Glutamatergic neuron (in vitro differentiated cells): Measurements from ENCODE around the gene SLC10A7. TPM values are rescaled to one million over a fixed set of nuclear protein-coding genes. Genes with fewer than 3 reads are reported as not detected.
A peak's percentile ranks its signal among the peaks of the same experiment; 100 is the strongest.

Source experiments
- DNase-seq: peaks from one replicate; pipeline ENCODE4 v3.0.0; 2022
- H3K27ac Mint-ChIP-seq: one replicate; pipeline ENCODE4 v1.8.0; 2020; ENCODE audit warnings: mild to moderate bottlenecking, mixed read lengths, inconsistent platforms; ENCODE audit not compliant: unreplicated experiment
- H3K27me3 Mint-ChIP-seq: one replicate; pipeline ENCODE4 v1.8.0; 2020; ENCODE audit warnings: mild to moderate bottlenecking, moderate library complexity, mixed read lengths, inconsistent platforms; ENCODE audit not compliant: unreplicated experiment
- H3K36me3 Mint-ChIP-seq: one replicate; pipeline ENCODE4 v1.8.0; 2020; ENCODE audit warnings: mild to moderate bottlenecking, mixed read lengths, inconsistent platforms; ENCODE audit not compliant: unreplicated experiment
- H3K4me1 Mint-ChIP-seq: one replicate; pipeline ENCODE4 v1.8.0; 2020; ENCODE audit warnings: mild to moderate bottlenecking, low read depth, mixed read lengths, inconsistent platforms; ENCODE audit not compliant: unreplicated experiment
- H3K4me3 Mint-ChIP-seq: one replicate; pipeline ENCODE4 v1.8.0; 2020; ENCODE audit warnings: mild to moderate bottlenecking, mixed read lengths, inconsistent platforms; ENCODE audit not compliant: unreplicated experiment
- H3K9me3 Mint-ChIP-seq: one replicate; pipeline ENCODE4 v1.8.0; 2020; ENCODE audit warnings: mild to moderate bottlenecking, moderate library complexity, mixed read lengths, inconsistent platforms; ENCODE audit not compliant: unreplicated experiment
- total RNA-seq: library from RNA; stranded (reverse); fragmentation: NEBNext Ultra II Directional; extraction: Animal tissue kit (Norgen Biotek cat#: 25700); gene quantifications from one replicate; pipeline ENCODE4 v1.2.1, GENCODE V29; 2021; ENCODE audit not compliant: unreplicated experiment
- TF ChIP-seq, protein P1 (sequence below): fragments of 200-600 bp; sonication (generic); IDR thresholded peaks from one replicate; pipeline ENCODE4 v1.5.0; 2021; ENCODE audit not compliant: partially characterized antibody, unreplicated experiment

Gene SLC10A7
- total RNA-seq, 1 donor from 2014 or later, result 13.5 TPM

DNA sequence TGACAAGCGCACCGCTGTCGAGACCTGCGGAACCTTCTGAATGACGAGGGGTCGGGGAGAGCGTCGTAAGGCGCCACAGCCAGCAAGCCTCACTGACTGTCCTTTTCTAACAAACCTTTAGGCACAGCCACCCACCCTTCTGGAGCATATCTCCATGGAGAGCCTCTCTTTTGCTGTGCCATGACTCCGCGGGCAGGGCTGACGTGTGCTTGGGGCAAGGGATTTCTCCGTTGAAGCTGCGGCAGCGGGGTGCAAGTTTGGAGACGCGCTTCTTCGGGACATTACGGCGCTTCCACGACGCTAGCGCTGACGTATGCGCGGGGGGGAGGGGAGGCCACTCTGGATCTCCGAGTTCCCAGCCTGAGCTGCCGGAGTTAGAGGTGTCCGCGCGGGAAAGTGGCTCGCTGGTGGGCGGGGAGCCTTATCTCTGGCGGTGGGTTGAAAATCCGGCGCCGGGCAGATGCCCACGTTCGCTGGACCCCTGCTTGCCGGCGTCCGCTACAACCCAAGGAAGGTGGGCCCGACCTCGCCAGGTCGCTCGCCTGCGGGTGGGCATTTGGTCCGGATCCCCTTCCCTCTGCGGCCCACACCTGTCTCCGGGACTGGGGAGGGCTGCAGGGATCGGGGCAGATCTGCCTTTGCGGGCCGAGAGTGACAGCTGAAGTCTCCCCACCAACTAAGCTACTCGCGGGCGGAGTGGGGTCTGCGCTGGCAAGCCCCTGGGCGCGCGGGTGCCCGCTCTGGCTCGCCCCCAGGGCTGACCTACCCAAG, 543 bp upstream of the SLC10A7 start:
- DNase-seq, result peak; percentile 86
- peaks cover 4% of the 10 kb centered on the region for H3K36me3 Mint-ChIP-seq
- no peak overlapping the region for H3K4me3 Mint-ChIP-seq
- no peak overlapping the region for H3K27ac Mint-ChIP-seq
- H3K4me1 Mint-ChIP-seq, result peaks cover 2% of the 10 kb centered on the region
- H3K27me3 Mint-ChIP-seq, result peaks cover 6% of the 10 kb centered on the region
- no peaks in the 10 kb centered on the region for H3K9me3 Mint-ChIP-seq
- TF ChIP-seq, protein P1, sequence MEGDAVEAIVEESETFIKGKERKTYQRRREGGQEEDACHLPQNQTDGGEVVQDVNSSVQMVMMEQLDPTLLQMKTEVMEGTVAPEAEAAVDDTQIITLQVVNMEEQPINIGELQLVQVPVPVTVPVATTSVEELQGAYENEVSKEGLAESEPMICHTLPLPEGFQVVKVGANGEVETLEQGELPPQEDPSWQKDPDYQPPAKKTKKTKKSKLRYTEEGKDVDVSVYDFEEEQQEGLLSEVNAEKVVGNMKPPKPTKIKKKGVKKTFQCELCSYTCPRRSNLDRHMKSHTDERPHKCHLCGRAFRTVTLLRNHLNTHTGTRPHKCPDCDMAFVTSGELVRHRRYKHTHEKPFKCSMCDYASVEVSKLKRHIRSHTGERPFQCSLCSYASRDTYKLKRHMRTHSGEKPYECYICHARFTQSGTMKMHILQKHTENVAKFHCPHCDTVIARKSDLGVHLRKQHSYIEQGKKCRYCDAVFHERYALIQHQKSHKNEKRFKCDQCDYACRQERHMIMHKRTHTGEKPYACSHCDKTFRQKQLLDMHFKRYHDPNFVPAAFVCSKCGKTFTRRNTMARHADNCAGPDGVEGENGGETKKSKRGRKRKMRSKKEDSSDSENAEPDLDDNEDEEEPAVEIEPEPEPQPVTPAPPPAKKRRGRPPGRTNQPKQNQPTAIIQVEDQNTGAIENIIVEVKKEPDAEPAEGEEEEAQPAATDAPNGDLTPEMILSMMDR, result no peak

DNA sequence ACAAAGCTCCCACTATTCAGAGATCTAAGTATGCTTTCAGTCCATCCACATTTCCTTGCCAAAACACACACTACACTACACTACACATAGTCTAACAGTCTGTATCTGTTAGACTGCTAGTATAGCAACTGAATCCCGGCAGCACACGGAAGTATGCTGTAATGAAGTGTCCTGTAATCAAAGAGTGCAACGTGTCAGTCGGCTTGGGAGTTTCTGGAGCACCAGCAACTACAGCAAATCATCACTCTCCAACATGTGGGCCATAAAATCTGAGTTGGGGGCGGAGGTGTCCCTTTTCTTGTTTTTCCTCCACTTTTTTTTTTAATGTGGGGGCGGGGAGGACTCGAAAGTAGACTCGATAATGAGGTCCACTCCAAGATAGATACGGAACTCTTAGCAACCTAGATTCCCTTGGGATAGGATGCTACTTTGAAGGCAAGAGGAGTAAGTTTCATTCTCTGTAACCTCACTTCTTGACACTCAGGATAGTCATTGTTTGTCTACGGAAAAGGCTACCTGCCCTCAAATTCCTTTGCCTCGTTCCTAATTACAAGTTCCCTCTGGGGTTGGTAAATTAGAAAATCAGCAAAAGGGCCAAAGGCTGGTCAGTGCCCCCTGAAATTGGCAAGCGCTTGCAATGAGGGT, 722 bp downstream of the SLC10A7 start:
- H3K4me1 Mint-ChIP-seq, result no peaks in the 10 kb centered on the region
- peaks cover 3% of the 10 kb centered on the region for H3K27me3 Mint-ChIP-seq
- H3K4me3 Mint-ChIP-seq, result no peak overlapping the region
- TF ChIP-seq, protein P1, result no peak
- H3K36me3 Mint-ChIP-seq, result no peaks in the 10 kb centered on the region
- no peak overlapping the region for H3K27ac Mint-ChIP-seq
- no peak for DNase-seq
- H3K9me3 Mint-ChIP-seq, result no peaks in the 10 kb centered on the region

DNA sequence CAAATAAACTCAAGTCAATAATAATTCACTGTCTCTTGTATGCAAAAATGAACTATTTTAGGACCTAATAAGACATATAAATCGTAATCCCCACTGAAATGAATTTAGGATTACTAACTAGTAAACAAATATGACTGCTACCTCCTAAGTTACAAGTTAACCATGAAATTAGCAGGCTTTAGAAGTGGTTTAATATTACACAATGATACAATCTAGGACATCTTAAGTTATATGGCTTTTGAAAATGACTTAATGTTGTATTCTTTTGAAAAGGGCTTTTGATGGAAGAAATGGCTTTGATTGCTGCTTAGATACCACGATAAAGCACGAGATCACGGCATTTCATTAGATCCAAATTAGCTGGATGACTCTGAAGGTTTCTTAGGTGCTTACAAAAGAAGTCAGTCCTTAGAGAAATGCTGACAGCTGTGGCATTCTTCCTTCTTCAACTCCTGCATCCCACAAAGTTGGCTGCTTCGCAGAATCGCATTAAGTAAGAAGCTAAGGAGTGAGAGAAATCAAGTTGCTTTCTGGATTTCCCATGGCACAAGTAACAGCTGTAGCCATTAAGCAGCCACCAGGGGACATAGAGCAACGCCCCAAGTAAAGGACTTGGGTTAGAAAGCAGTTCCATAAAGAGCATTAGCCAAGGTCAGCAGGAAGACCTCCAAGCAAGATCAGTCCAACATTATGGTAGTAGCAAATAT, 6.9 kb downstream of the SLC10A7 start:
- Mint-ChIP-seq H3K4me1 (peaks cover 9% of the 10 kb centered on the region), H3K27ac (peak overlapping the region; percentile 36), H3K27me3 (no peaks in the 10 kb centered on the region), H3K36me3 (no peaks in the 10 kb centered on the region), H3K4me3 (no peak overlapping the region), H3K9me3 (no peaks in the 10 kb centered on the region)
- TF ChIP-seq, protein P1, result no peak
- no peak for DNase-seq

DNA sequence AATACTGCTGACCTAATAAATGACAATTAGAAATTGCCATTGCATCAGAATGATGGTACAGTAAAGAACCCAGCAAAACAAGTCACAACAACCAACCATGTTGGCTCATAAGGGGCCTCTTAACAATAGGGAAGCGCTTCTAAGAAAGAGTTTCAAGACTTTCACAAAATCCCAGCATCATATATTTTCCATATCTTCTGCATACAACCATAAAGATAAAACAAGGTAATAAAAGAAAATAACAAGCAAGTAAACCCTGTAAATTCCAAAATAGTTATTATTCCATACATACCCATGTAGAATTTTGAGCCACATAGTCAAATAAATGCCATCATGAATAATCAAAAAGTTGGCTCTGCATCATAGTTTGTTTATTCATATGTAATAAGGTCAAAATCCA, 8.2 kb downstream of the SLC10A7 start:
- TF ChIP-seq, protein P1, result no peak

More for the DNA sequence above, 8.2 kb downstream of the SLC10A7 start:
- H3K4me1 Mint-ChIP-seq, result peaks cover 13% of the 10 kb centered on the region
- H3K27ac Mint-ChIP-seq, result no peak overlapping the region
- no peak for DNase-seq
- H3K9me3 Mint-ChIP-seq, result no peaks in the 10 kb centered on the region
- H3K27me3 Mint-ChIP-seq, result no peaks in the 10 kb centered on the region
- H3K4me3 Mint-ChIP-seq, result no peak overlapping the region
- H3K36me3 Mint-ChIP-seq, result no peaks in the 10 kb centered on the region
